Measurements from ENCODE around the gene CFAP99.

Gene CFAP99

GRCh38 chr4:2436301-2436700, 17.5 kb downstream of the CFAP99 start:
- TF ChIP-seq TAF1 (IDR thresholded peaks at IDR 0.05; ENCODE audit: borderline replicate concordance, insufficient read depth, low read length): no peak
- no peak for TF ChIP-seq POLR2AphosphoS5 (IDR thresholded peaks at IDR 0.05; ENCODE audit: low read depth, low read length)
- TF ChIP-seq, protein P1, sequence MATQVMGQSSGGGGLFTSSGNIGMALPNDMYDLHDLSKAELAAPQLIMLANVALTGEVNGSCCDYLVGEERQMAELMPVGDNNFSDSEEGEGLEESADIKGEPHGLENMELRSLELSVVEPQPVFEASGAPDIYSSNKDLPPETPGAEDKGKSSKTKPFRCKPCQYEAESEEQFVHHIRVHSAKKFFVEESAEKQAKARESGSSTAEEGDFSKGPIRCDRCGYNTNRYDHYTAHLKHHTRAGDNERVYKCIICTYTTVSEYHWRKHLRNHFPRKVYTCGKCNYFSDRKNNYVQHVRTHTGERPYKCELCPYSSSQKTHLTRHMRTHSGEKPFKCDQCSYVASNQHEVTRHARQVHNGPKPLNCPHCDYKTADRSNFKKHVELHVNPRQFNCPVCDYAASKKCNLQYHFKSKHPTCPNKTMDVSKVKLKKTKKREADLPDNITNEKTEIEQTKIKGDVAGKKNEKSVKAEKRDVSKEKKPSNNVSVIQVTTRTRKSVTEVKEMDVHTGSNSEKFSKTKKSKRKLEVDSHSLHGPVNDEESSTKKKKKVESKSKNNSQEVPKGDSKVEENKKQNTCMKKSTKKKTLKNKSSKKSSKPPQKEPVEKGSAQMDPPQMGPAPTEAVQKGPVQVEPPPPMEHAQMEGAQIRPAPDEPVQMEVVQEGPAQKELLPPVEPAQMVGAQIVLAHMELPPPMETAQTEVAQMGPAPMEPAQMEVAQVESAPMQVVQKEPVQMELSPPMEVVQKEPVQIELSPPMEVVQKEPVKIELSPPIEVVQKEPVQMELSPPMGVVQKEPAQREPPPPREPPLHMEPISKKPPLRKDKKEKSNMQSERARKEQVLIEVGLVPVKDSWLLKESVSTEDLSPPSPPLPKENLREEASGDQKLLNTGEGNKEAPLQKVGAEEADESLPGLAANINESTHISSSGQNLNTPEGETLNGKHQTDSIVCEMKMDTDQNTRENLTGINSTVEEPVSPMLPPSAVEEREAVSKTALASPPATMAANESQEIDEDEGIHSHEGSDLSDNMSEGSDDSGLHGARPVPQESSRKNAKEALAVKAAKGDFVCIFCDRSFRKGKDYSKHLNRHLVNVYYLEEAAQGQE (IDR thresholded peaks at IDR 0.05; ENCODE audit: insufficient read depth in 1 of 2, low read depth in 2 of 2, low read length in 2 of 2): no peak

GRCh38 chr4:2436761-2437474, 18.2 kb downstream of the CFAP99 start:
- TF ChIP-seq, protein P1 (IDR thresholded peaks at IDR 0.05; ENCODE audit: insufficient read depth in 1 of 2, low read depth in 2 of 2, low read length in 2 of 2): no peak
- no peak for TF ChIP-seq TAF1 (IDR thresholded peaks at IDR 0.05; ENCODE audit: borderline replicate concordance, insufficient read depth, low read length)
- no peak for TF ChIP-seq SIN3A (IDR thresholded peaks at IDR 0.05; ENCODE audit: borderline replicate concordance, insufficient read depth, low read length)
- no peak for TF ChIP-seq POLR2AphosphoS5 (IDR thresholded peaks at IDR 0.05; ENCODE audit: low read depth, low read length)
- TF ChIP-seq FOXP2 (optimal IDR thresholded peaks at IDR 0.05; ENCODE audit: borderline replicate concordance, extremely low read depth, extremely low read length, insufficient read depth): no peak

DNA sequence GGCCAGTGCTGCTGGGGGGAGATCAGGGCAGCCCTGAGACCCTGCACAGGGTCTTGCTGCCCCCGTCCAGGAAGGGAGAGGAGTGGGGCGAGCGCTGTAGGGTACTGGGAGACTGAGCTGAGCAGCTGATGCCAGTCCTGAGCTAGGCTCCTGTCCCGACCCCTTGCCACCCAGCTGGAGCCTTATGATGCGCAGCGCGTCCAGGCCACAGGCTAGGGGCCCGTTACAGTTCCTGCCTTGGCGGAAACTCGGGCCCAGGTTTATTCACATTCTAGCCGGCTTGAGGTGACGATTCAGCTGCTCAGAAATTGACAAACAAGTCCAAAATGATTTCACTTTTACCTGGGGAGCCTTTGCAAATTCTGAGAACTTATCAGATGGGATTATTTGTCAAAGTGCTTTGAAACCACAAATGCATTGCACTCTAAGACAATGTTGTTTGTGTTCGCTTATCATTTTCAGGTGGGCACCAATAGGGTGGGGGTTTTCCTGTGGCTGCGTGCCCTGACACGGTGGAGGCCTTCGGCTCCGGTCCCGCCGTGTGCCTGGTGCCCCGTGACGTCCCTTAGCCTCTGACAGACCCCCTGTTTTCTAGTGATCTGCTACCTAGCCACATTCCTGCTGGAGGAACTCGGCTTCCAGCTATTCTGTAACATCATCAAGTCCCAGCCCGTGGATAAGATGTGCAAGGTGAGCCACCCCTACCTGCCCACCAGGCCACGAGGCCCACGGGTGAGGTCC, 18.9 kb downstream of the CFAP99 start:
- TF ChIP-seq, protein P1 (IDR thresholded peaks at IDR 0.05; ENCODE audit: insufficient read depth in 1 of 2, low read depth in 2 of 2, low read length in 2 of 2): no peak
- TF ChIP-seq SIN3A (IDR thresholded peaks at IDR 0.05; ENCODE audit: borderline replicate concordance, insufficient read depth, low read length): no peak
- no peak for TF ChIP-seq FOXP2 (optimal IDR thresholded peaks at IDR 0.05; ENCODE audit: borderline replicate concordance, extremely low read depth, extremely low read length, insufficient read depth)
- no peak for TF ChIP-seq POLR2AphosphoS5 (IDR thresholded peaks at IDR 0.05; ENCODE audit: low read depth, low read length)
- no peak for TF ChIP-seq TAF1 (IDR thresholded peaks at IDR 0.05; ENCODE audit: borderline replicate concordance, insufficient read depth, low read length)

DNA sequence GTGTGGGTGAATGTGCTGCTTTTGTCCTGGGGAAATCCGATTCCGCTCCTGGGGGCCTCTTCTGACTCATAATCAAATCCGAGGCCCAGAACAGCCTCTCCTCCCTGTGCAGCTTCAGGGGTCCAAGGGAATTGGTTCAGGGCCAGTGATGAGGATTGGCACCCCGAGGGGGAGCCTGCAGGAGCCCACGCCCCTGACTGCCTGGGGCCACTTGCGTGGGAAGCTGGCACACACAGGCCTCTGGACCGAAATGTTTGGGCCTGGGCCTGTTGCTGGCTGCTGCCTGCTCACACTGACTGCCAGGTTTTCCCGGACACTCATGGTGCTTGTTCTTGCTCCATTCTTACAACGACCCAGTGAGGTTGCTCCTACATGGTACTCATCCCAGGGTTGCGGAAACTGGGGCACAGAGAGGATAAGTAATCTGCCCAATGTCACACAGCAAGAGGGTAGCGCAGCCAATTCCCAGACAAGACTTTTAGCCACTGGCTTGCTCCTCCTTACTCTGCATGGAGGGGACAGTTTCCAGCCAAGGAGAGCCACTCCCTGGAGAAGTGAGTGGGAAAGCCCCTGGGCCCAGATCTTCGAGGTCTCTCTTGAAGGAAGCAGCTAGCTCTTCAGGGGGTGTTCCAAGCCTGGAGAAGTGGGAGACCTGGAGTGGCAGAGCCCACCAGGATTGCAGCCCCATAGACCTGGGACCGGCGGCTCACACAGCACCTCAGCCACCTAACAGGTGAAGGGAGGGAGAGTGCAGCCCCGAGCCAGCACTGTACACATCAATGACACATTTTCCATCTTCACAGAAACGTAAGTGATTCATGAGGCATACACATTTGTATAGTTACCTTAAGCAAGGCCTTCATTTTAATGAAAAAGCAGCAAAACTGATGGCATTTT, 20.3 kb downstream of the CFAP99 start:
- TF ChIP-seq SIN3A (IDR thresholded peaks at IDR 0.05; ENCODE audit: borderline replicate concordance, insufficient read depth, low read length): no peak
- no peak for TF ChIP-seq FOXP2 (optimal IDR thresholded peaks at IDR 0.05; ENCODE audit: borderline replicate concordance, extremely low read depth, extremely low read length, insufficient read depth)
- TF ChIP-seq POLR2AphosphoS5 (IDR thresholded peaks at IDR 0.05; ENCODE audit: low read depth, low read length): no peak
- TF ChIP-seq, protein P1 (IDR thresholded peaks at IDR 0.05; ENCODE audit: insufficient read depth in 1 of 2, low read depth in 2 of 2, low read length in 2 of 2): no peak
- no peak for TF ChIP-seq TAF1 (IDR thresholded peaks at IDR 0.05; ENCODE audit: borderline replicate concordance, insufficient read depth, low read length)
